Activated CD8-positive, alpha-beta memory T cell treated with anti-CD3 and anti-CD28 coated beads, Interleukin-2, amount 50 U/mL, for 4 hours (primary cell): ENCODE data around the gene UNC93A.
"Not testable (repeated sequence)": the region's sequence is repeated elsewhere in the genome, so short reads cannot be mapped to it uniquely, and the experiment has no call there.

Experiments
- DNase-seq: peaks from one replicate; pipeline ENCODE4 v3.0.0-alpha.2; 2020

UNC93A gene

GRCh38 chr6:167345960-167346359, 54.8 kb downstream of the UNC93A start:
- DNase-seq = no peak

- no peak for DNase-seq
Observed at GRCh38 chr6:167347226-167347625, 56.1 kb downstream of the UNC93A start.

- DNase-seq = no peak
Observed at GRCh38 chr6:167349631-167350274, 58.6 kb downstream of the UNC93A start.

GRCh38 chr6:167350275-167350696, 59.2 kb downstream of the UNC93A start:
- DNase-seq = no peak

- DNase-seq = peak; percentile 82
Observed at GRCh38 chr6:167350731-167351655, 59.9 kb downstream of the UNC93A start.

GRCh38 chr6:167351656-167352345, 60.7 kb downstream of the UNC93A start:
- DNase-seq = no peak

- no peak for DNase-seq
Observed at GRCh38 chr6:167356874-167357273, 65.8 kb downstream of the UNC93A start.

GRCh38 chr6:167358394-167358793, 67.3 kb downstream of the UNC93A start:
- not testable (repeated sequence) for DNase-seq

GRCh38 chr6:167361170-167361569, 70.1 kb downstream of the UNC93A start:
- not testable (repeated sequence) for DNase-seq
